Endothelial cell (in vitro differentiated cells): ENCODE measurements around the gene DNALI1. TPM values are rescaled to one million over a fixed set of nuclear protein-coding genes. Genes with fewer than 3 reads are reported as not detected.

Source experiments
- DNase-seq: peaks from one replicate; pipeline ENCODE4 v3.0.0; 2021; ENCODE audit warnings: low spot score
- H3K27ac Mint-ChIP-seq: one replicate; pipeline ENCODE4 v1.8.0; 2021; ENCODE audit warnings: mixed read lengths, inconsistent platforms; ENCODE audit not compliant: unreplicated experiment
- H3K27me3 Mint-ChIP-seq: one replicate; pipeline ENCODE4 v1.8.0; 2021; ENCODE audit warnings: mild to moderate bottlenecking, moderate library complexity, mixed read lengths, inconsistent platforms; ENCODE audit not compliant: unreplicated experiment
- H3K36me3 Mint-ChIP-seq: one replicate; pipeline ENCODE4 v1.8.0; 2021; ENCODE audit warnings: mild to moderate bottlenecking, low read depth, mixed read lengths, inconsistent platforms; ENCODE audit not compliant: unreplicated experiment
- H3K4me1 Mint-ChIP-seq: one replicate; pipeline ENCODE4 v1.8.0; 2021; ENCODE audit warnings: mild to moderate bottlenecking, mixed read lengths, inconsistent platforms; ENCODE audit not compliant: unreplicated experiment
- H3K4me3 Mint-ChIP-seq: one replicate; pipeline ENCODE4 v1.8.0; 2021; ENCODE audit warnings: mild to moderate bottlenecking, mixed read lengths, inconsistent platforms; ENCODE audit not compliant: unreplicated experiment
- H3K9me3 Mint-ChIP-seq: one replicate; pipeline ENCODE4 v1.8.0; 2021; ENCODE audit warnings: mixed read lengths, inconsistent platforms; ENCODE audit not compliant: unreplicated experiment
- total RNA-seq: library from RNA; stranded (reverse); fragmentation: NEBNext Ultra II Directional; extraction: Animal tissue kit (Norgen Biotek cat#: 25700); gene quantifications from one replicate; pipeline ENCODE4 v1.2.1, GENCODE V29; 2021; ENCODE audit not compliant: unreplicated experiment
- TF ChIP-seq, protein P1 (sequence below): fragments of 200-600 bp; sonication (generic); IDR thresholded peaks from one replicate; pipeline ENCODE4 v1.5.0; 2021; ENCODE audit warnings: antibody characterized with exemption; ENCODE audit not compliant: unreplicated experiment

The DNALI1 gene
- total RNA-seq, 1 donor from 2014 or later = 13.0 TPM

DNA sequence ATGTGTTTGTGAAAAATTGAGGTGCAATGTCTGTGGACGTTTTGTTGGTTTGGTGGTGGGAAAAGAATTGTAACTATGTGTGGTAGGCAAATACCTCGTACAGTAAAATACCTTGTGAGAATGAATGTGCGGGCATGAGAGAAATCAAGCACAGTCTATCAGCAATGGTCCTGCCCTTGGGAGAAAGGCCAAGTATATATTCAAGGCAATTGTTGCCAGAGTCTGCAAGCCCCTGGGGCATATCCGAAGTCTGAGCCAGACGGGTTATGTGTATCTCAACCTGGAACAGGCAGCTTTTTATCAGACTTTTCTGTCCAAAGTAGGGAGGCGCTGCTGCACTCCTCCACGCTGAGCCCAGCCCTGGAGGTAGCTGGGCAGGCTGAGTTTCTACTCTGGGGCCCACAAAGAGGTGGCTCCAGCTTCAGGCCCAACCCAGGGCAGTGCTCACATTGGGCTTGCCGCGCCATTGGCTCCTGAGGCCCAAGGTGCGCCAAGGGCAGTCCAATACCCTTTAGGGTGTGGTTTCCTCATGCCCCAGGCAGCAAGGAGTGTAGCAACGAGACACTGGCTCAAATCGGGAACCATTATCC lies 48.4 kb downstream of the DNALI1 start:
- no peaks in the 10 kb centered on the region for H3K36me3 Mint-ChIP-seq
- no peaks in the 10 kb centered on the region for H3K4me1 Mint-ChIP-seq
- H3K27ac Mint-ChIP-seq = no peak overlapping the region
- no peak for DNase-seq
- no peaks in the 10 kb centered on the region for H3K9me3 Mint-ChIP-seq
- H3K4me3 Mint-ChIP-seq = no peak overlapping the region
- TF ChIP-seq, protein P1, sequence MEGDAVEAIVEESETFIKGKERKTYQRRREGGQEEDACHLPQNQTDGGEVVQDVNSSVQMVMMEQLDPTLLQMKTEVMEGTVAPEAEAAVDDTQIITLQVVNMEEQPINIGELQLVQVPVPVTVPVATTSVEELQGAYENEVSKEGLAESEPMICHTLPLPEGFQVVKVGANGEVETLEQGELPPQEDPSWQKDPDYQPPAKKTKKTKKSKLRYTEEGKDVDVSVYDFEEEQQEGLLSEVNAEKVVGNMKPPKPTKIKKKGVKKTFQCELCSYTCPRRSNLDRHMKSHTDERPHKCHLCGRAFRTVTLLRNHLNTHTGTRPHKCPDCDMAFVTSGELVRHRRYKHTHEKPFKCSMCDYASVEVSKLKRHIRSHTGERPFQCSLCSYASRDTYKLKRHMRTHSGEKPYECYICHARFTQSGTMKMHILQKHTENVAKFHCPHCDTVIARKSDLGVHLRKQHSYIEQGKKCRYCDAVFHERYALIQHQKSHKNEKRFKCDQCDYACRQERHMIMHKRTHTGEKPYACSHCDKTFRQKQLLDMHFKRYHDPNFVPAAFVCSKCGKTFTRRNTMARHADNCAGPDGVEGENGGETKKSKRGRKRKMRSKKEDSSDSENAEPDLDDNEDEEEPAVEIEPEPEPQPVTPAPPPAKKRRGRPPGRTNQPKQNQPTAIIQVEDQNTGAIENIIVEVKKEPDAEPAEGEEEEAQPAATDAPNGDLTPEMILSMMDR = no peak
- peaks cover 3% of the 10 kb centered on the region for H3K27me3 Mint-ChIP-seq

DNA sequence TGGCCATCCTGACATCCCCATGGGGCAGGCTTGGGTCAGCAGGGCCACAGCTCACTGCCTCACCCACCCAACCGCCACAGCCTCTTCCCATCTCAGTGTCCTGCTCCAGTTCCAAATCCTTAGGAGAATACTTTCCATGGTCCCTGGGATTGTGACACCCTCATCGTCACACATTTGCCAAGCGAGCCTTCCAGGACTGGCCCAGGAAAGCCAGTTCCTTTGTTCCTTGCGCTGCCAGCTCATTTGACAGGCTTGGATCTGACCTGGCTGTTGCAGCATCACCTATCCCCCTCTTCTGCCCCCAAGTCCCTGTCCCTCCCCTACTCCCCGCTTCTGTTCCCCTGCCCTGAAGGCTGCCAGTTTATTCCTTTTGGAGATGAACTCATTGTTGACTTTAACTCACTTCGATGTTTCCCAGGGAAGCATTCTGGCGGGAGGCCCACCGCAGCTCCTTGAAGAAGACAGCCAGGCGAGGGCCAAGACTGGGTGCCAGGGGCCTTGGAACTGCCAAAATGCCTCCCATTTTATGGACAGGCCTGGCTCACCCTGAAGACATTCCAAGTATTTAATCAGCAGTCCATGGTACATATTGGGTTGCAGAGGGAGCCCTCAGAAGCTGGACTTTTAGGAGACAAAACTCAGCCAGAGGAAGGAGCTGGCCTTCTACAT lies 49.2 kb downstream of the DNALI1 start:
- H3K27me3 Mint-ChIP-seq = peaks cover 3% of the 10 kb centered on the region
- no peaks in the 10 kb centered on the region for H3K36me3 Mint-ChIP-seq
- H3K27ac Mint-ChIP-seq = no peak overlapping the region
- DNase-seq = no peak
- TF ChIP-seq, protein P1 = no peak
- H3K4me3 Mint-ChIP-seq = no peak overlapping the region
- H3K4me1 Mint-ChIP-seq = no peaks in the 10 kb centered on the region
- H3K9me3 Mint-ChIP-seq = no peaks in the 10 kb centered on the region

DNA sequence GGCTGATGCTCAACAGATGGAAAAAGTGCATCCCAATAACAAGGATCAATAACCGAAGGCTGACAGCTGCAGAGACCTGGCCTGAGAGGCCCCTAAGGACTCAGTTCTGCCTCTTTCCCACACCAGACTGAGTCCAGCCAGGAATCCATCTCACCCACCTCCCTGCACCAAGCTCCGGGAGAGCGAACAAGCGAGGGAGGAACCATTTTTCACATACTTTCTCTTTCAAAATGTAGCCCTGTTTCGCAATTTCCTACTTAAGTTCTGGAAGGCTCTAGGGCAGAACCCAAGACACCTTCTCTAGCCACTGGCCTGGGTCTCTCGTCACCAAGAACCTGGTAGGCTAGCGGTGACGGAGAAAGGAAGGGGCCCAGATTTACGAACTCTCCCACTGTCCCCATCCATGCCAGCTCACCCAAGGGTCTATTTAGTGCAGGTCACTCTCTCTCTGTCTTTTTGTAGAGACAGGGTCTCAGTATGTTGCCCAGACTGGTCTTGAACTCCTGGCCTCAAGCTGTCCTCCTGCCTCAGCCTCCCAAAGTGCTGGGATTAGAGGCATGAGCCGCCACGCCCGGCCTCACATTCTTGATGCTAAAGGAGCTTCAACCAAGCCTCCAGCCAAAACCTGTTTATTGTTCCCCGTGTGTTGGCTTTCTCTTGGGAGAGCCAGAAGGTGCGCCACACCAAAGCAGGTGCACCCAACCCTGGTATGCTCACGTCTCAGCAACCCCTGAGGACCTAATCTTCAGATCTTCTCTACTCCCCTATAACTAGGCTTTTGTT lies 49.9 kb downstream of the DNALI1 start:
- Mint-ChIP-seq H3K27ac (no peak overlapping the region), H3K36me3 (no peaks in the 10 kb centered on the region), H3K9me3 (no peaks in the 10 kb centered on the region), H3K4me1 (no peaks in the 10 kb centered on the region), H3K4me3 (no peak overlapping the region), H3K27me3 (peaks cover 3% of the 10 kb centered on the region)
- TF ChIP-seq, protein P1 = no peak
- DNase-seq = no peak

DNA sequence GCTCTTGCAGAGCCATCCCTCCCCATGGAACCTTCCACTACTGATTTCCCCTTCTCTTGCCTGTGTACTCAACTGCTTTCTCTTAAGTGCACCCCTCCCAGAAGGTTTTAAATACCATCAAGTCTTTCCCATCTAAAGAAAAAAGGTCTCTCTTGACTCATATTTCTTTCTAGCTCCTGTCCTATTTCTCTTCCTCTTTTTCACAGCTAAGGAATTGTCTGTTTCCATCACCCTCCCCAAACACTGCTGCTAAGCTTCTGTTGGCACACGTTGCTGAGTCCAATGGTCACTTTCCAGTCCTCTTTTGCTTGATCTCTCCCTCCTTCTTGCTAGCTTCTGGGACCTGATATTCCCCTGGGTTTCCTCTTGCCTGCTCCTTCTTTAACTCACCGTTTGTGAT lies 52.3 kb downstream of the DNALI1 start:
- no peak for DNase-seq
- Mint-ChIP-seq H3K9me3 (no peaks in the 10 kb centered on the region), H3K4me1 (peaks cover 16% of the 10 kb centered on the region), H3K27me3 (no peaks in the 10 kb centered on the region), H3K36me3 (no peaks in the 10 kb centered on the region), H3K27ac (no peak overlapping the region), H3K4me3 (no peak overlapping the region)
- TF ChIP-seq, protein P1 = no peak

- Mint-ChIP-seq H3K27ac (no peak overlapping the region), H3K4me3 (no peak overlapping the region), H3K27me3 (no peaks in the 10 kb centered on the region), H3K9me3 (no peaks in the 10 kb centered on the region), H3K4me1 (peaks cover 16% of the 10 kb centered on the region), H3K36me3 (no peaks in the 10 kb centered on the region)
- DNase-seq = no peak
- TF ChIP-seq, protein P1 = no peak
These were observed 53.3 kb downstream of the DNALI1 start for GRCh38 chr1:37609994-37610393.
